AG20443 (cell line): ENCODE data around the gene ZNF830.
A peak's percentile ranks its signal among the peaks of the same experiment; 100 is the strongest.
"Not testable (repeated sequence)": the region's sequence is repeated elsewhere in the genome, so short reads cannot be mapped to it uniquely, and the experiment has no call there.

ENCODE experiments used
- DNase-seq: peaks from one replicate; pipeline ENCODE4 v3.0.0; 2012; ENCODE audit warnings: low spot score, mixed read lengths

ZNF830 gene, protein sequence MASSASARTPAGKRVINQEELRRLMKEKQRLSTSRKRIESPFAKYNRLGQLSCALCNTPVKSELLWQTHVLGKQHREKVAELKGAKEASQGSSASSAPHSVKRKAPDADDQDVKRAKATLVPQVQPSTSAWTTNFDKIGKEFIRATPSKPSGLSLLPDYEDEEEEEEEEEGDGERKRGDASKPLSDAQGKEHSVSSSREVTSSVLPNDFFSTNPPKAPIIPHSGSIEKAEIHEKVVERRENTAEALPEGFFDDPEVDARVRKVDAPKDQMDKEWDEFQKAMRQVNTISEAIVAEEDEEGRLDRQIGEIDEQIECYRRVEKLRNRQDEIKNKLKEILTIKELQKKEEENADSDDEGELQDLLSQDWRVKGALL

DNA sequence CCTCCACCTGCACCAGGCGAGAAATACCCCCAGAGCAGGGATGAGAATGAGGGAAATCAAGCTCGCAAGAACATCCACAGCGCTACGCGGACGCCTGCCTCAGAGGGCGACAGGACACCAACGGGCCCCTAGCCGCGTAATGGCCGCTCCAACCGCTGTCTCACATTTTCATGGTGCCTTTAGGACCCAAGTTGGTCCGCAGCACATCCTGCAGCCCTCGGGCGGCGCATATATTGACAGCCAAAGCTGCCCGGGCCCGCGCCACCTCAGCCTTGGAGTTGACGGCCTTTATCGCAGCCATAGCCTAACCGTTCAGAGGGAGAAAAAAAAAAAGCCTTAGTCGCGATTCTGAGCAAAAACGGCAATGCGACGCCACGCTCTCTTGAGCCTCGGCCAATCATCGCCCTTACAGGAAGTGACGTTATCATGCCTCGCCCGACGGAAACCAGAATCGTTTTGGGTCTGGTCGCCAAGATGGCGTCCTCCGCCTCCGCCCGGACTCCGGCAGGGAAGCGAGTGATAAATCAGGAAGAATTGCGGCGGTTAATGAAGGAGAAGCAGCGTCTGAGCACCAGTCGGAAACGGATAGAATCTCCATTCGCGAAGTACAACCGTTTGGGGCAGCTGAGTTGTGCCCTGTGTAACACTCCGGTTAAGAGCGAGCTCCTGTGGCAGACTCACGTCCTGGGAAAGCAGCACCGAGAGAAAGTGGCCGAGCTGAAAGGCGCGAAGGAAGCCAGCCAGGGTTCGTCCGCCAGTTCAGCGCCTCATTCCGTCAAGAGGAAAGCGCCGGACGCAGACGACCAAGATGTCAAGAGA, at the start of gene ZNF830, which contains the start of gene CCT6B:
Gene ZNF830 (plus strand): TSS at position 448 of the 819 bp plus-strand sequence. CDS start 27 bp downstream, at position 475.
Gene CCT6B (minus strand): TSS at position 368 of the 819 bp plus-strand sequence. CDS start 67 bp downstream, at position 301.
- DNase-seq = peak; percentile 97

DNA sequence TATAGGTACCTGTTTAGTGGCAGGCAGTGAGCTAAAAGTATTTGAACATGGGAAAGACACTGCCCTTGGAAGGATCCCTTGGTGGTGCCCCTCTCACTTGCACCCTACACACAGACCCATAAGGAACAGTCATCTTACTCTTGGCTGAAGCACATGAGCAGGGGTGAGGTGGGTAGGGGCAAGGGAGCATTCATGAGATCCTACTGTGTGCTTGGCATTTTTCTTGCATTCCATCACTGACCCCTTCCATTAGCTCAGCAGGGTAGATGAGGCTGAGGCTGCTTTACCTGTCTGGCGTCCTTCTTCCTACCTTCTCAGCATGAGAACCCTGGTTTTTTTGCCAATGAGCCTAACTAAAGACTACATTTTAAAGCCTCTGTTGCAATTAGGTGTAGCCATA, 48.3 kb upstream of the ZNF830 start:
- no peak for DNase-seq

DNA sequence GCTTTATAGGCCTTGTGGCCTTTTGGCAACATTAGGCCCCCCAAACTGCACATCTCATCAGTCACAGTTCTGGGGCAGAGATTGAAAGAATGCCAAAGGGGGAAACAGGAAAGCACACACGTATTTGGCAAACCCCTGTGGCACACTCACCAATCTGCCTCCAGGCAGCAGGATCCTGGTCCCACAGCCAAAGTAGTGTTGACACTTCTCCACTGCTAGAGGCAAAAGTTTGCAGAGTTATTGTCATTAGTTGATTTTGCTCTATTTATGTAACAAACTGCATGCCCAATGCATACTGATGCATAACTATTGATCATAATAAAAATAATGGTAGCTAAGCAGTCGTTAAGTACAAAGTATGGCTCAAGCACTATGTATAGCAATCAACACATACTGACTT, 45.2 kb upstream of the ZNF830 start:
- DNase-seq = no peak

DNA sequence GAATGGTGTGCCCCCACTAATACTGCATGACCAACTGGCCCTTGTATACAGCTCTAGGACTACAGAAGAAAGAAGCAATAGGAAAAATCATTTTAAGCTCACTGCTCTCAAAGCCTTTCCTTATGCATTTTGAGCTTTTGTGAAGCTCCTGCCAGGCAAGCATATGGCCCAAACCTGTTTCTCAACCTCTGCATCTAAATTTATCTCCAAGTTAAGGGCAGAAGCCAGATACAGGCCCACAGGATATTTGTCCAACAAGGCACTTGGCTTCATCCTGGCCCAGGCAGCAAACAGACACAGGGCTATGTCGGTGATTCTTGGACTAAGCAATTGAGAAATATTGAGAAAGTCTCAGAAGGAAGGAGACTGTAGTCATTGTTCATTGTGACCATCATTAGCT, 44.0 kb upstream of the ZNF830 start:
- no peak for DNase-seq

DNA sequence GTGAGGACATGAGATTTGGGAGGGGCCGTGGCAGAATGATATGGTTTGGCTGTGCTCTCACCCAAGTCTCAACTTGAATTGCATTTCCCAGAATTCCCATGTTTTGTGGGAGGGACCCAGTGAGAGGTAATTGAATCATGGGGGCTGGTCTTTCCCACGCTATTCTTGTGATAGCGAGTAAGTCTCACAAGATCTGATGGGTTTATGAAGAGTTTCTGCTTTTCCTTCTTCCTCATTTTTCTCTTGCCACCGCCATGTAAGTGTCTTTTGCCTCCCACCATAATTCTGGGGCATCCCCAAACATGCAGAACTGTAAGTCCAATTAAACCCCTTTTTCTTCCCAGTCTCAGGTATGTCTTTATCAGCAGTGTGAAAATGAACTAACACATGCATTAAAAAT, 40.7 kb upstream of the ZNF830 start:
- no peak for DNase-seq

DNA sequence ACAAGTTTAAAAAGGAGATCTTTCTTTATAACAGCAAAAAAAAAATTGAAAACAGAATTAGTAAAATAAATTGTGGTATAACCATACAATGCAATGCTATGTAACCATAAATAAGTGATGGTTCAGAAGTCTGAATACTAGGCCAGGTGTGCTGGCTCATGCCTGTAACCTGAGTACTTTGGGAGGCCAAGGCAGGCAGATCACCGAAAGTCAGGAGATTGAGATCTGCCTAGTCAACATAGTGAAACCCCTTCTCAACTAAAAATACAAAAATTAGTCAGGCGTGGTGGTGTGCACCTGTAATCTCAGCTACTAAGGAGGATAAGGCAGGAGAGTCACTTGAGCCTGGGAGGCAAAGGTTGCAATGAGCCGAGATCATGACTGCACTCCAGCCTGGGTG, 34.7 kb upstream of the ZNF830 start:
- DNase-seq = no peak

DNA sequence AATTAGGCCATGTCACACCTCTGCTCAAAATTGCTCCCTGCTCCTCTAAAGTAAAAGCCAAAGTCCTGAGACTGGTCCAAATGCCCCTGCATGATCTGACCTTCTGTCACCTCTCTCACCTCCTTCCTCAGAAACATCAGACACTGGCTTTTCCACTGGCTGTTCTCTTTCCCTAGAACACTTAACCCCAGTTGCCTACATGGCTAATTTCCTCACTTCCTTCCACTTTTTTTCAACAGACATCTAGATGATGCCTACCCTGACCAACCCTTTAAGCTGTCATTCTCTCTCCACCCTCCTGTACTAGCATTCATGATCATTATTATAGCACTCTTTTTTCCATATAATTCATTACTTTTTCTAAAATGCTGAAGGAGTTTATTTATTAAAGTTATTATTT, 31.1 kb upstream of the ZNF830 start:
- DNase-seq = no peak

DNA sequence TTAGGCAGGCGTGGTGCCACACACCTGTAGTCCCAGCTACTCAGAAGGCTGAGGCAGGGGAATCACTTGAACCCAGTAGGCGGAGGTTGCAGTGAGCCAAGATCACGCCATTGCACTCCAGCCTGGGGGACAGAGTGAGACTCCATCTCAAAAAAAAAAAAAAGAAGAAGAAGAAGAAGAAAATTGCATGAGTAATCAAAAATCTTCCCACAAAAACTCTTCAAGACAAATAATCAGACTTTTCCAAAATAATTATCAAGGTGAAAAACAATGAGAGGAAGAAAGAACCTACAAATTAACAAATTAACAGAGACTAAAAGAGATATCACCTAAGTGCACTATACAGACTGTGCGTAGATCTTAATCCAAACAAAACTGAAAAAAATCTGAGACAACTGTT, 10.6 kb upstream of the ZNF830 start:
- DNase-seq = not testable (repeated sequence)

DNA sequence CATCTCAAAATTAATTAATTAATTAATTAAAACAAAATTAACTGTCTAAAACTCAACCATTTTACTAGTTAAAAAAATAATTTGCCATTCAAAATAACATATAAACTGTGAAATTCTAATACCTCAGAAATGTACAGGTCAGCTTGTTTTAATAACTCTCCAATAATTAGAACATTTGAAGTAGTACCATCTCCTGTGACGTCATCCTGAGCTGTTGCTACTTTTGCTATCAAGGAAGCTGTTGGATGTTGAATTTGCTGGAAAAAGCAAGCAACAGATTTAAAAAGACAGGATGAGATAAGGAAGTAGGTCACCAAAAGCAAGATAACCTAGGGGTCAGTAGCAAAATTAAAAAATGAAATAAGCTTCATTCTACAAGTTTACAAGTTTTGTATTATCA, 2.9 kb upstream of the ZNF830 start:
- DNase-seq = no peak

DNA sequence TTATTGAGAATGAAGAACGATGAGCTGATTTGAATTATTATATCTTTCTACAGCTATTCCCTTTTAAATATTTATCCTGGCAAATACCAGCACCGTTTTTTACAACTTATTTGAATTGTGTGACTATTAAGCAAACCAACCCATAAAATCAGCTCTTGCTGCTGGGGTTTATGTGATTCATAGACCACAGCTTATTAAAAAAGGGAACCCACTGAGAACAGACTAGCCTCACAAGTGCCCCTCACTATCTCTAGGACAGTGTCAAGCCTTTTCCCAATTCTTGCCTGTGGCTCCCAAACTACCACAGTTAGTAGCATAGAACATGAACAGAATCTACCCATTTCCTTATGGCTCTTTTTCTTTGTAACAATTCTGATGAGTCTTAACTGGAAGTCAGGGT, 12.8 kb downstream of the ZNF830 start:
- no peak for DNase-seq

DNA sequence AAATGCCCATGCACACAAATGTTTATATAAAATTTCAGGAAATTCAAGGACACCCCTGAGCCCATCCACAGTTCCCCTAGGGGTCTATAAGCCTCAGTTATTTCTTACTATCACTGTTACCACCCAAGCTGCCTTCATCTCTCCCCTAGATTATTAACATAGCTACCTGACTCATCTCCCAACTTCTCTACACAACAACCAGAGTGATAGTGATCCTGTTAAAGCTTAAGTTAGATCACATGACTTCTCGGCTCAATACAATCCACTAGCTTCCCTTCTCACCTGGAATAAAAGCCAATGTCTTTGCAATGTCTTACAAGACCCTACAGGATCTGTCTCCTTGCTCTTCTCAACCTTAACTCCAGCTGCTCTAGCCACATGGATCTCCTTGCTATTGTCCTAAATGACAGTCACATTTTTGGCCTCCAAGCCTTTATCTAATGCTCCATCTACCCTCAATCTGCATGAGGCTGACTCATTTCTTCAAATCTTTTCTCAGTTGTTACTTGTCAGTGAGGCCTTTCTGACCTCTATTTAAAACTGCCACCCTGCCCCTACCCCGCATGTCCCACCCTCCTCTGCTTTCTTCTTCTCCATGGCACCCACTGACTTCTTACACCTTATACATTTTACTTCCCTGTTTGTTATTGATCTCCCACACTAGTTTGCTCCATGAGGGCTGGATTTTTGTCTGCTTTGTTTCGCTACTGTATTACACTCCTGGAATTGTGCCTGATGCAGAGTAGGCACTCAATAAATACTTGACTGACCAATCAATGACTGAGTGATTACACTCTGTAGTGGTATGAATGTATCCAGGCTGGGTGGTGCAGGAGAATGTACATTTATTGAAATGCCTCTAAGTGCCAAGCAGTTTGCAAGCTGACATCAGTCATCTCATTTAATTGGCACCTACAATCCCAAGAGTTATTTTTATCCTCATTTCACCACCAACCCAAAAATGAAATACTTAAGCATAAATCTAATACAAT, 13.8 kb downstream of the ZNF830 start:
- DNase-seq = no peak

DNA sequence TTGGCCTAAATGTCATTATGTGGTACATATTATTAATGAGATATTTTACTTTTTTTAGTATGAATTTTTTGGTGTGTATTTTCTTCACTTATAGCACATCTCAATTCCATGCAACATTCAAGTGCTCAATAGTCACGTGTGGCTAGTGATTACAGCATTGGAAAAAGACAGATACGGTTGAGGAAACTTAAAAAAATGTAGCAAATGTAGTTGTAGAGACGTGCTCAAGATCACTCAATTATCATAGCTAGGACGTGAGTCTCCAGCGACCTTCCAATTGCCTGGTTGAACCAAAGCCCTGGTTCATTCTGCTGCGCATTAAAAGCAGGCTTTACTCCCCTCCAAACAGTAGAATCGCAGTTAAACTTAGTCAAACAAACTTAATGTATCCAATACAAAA, 17.8 kb downstream of the ZNF830 start:
- no peak for DNase-seq

DNA sequence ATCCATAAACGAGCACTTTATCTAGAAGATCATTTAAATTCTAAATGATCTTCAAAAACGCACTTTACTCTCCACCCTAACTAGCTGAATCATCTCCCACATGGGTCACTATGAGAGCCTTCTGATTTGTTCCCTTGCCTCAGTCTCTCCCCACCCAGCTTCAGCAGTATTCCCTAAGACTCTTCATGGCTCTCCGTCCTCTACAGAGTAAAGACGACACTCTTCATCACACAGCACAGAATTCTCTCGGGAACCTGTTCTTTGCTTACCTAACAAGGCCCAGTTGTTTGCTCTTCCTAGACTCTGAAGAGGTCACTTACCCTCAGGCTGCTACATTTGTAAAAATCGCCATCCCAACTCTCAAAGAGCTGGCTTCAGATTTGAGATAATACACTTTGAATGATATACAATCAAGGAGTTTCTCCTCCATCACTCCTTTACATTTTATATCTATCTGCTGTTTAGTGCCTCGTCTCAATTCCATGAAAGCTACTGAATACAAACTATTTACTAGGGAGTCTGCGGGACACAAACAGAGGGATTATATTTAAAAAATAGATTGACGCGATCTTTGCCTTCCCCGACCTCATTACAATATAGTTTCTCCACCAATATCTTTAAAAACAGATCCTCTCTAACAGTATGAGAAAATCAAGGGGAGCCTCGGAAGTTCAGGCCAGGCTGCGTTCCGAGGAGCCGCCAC, 18.5 kb downstream of the ZNF830 start:
- peak; percentile 21 for DNase-seq

DNA sequence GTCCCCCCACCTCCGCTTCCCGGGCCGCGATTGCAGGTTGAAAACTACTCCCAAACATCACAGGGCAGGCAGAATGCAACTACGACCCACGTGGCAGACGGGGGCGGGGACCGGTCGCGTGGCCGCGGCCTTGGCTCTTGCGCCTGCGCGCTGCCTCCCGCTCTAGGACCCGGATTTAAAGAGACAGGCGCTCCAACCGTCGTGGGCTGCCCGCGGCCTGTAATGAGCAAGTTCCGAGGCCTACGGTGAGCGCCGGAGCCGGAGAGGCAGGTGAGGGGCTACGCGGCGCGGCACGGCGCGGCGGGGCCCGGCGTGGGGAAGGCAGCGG, 19.0 kb downstream of the ZNF830 start, which contains the start of gene LIG3:
Gene LIG3 (plus strand): TSS at position 160 of the 328 bp plus-strand sequence. CDS start 2,494 bp downstream, outside the sequence.
- peak; percentile 99 for DNase-seq

DNA sequence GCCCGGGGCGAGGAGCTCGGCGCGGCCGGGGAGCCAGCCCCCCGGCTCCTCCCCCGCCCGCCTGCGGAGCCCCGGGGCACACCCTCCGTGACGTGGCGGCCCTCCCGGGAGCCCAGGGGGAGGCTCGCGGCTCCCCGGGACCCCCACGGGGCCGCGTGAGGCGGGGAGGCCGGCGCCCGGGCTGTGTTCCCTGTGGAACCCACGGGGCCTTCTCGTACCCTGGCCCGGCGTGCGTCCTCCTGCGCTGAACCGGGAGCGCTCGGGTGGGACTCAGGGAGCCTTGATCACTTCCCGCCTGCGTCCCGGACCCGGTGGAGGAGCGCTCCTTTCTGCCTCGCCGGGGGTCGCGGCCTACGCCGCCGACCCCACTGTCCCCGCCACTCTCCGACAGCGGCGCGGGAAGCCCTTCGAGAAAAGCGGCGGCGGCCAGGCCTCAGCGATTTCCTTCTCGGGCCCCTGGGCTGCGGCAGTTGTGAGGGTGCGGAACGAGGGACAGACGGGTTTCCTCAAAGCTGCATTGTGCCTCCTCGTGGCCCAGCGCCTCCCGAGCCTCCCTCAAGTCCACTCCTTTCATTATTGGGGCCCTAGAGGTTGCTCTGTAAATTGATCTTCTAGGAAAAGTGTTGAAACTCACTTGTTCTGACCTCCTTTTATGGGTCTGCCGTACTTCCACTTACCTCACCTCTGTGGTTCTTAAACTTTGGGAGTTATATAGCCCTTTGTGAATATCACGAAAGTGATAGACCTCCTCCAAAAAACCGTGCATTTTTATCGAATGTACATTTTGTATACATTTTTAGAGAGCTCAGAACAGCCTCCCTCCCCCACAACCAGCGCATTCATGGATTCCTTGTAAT, 19.6 kb downstream of the ZNF830 start:
- peak; percentile 96 for DNase-seq

DNA sequence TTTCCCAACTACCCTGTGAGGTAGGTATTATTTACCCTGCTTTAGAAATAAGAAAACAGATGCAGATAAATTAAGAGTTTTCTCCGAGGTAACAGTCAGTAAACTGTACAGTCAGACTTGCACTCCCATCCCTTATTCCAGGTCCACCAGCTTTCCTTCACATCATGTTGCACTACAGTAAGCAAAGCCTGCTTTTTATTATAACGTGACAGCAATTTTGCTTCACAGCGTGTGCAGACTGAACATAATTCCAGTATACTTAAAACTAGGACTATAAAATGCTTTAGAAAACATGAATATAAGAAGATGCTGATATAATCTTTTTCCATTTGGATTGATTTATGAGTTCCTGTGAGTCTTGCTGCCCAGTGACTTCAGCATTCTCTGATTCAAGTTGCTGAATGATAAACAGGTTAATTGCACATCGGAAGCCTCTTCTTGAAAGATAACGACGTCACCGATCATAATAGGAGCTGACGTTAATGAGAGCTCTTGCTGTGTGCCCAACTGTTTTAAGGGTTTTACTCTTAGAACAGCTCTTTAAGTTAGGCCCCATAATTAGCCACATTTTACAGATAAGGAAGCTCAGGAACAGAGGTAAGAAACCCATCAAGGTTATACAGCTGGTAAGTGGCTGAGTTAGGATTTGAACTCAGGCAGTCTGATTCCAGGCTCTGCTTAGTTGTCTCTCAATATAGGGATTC, 20.4 kb downstream of the ZNF830 start:
- peak; percentile 19 for DNase-seq

DNA sequence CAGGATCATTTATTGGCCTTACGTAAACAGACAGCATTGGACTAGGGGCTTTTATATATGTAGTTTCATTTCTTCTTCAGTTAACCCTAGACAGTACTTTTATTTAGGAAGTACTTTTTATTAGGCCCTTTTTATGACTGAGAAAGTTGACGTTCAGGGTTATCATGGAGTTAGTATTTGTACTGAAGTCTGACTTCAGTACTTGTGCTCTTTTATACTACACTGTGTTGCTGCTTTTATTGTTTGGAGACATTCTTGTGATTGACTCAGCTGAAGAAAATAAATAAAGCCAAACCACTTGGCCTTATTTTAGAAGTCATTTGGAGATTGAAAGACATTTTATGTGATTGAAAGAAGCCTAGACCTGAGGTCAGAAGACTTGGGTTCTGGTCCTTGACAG, 25.9 kb downstream of the ZNF830 start:
- DNase-seq = no peak

DNA sequence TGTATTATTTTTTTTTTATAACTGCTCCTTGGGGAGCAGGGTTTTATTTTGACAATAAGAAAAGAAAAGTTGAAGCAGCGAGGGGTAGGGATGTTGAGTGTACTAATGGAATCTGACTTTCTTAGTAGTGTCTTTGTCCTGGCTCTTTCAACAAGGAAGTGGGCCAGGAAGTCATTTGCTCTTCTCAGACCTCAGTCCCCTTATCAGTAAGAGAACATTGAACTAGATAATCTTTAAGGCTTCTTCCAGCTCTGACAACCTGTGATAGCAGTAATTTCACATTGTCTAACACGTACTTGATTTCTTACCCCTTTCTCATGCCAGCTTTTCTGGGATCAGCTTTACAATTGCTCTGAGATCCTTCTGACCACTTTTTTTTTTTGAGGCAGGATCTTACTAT, 27.3 kb downstream of the ZNF830 start:
- DNase-seq = no peak

DNA sequence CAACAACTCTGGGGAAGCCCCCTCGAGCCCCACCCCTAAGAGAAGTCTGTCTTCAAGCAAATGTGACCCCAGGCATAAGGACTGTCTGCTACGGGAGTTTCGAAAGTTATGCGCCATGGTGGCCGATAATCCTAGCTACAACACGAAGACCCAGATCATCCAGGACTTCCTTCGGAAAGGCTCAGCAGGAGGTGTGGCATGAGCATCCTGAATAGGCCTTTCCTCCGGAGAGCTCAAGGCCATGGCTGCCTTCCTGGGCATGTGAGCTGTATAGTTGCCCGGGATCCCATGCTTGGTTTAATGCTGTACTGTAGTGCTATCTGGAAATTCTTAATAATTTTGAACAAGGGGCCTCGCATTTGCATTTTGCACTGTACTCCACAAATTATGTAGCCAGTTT, 28.1 kb downstream of the ZNF830 start:
- DNase-seq = no peak

DNA sequence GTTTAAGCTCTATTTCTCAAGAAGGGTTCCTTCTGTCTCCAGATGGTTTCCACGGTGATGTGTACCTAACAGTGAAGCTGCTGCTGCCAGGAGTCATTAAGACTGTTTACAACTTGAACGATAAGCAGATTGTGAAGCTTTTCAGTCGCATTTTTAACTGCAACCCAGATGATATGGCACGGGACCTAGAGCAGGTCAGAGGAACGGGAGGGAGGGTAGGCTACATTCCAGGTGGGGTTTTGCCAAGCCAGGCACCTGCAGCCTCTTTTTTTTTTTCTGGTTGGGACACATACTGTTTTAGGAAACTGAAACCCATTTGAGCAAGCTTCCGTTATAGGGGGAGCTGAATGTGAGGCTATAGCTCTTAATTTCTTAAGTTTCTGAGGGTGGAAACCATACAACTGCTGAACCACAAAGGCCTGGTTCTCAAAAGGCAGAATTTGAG, 29.6 kb downstream of the ZNF830 start:
- DNase-seq = no peak
